GM21515 (cell line): ENCODE results near the gene ZNF805.
"Not testable (repeated sequence)": the region's sequence is repeated elsewhere in the genome, so short reads cannot be mapped to it uniquely, and the experiment has no call there.

Experiments
- ATAC-seq: cut with Tn5 transposase; IDR thresholded peaks from one replicate; pipeline ENCODE4 v1.9.1; 2021; ENCODE audit not compliant: unreplicated experiment

ZNF805 gene

DNA sequence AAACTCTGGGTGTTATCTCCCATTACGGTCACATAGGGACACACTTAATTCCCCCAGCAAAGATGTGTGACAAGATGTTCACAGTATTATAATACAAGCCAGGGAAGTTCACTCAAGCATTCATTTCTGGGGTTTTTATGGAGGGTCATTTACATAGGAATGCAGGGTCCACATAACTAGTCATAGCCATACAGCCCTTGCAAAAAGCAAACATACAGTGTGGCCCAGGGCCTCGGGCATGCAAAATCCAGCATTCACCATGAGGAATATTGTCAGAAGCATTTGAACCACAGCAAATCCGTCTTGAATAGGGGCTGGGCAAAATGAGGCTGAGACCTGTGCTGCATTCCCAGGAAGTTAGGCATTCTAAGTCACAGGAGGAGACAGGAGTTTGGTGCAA is 26.9 kb downstream of the ZNF805 start:
- ATAC-seq, result no peak

DNA sequence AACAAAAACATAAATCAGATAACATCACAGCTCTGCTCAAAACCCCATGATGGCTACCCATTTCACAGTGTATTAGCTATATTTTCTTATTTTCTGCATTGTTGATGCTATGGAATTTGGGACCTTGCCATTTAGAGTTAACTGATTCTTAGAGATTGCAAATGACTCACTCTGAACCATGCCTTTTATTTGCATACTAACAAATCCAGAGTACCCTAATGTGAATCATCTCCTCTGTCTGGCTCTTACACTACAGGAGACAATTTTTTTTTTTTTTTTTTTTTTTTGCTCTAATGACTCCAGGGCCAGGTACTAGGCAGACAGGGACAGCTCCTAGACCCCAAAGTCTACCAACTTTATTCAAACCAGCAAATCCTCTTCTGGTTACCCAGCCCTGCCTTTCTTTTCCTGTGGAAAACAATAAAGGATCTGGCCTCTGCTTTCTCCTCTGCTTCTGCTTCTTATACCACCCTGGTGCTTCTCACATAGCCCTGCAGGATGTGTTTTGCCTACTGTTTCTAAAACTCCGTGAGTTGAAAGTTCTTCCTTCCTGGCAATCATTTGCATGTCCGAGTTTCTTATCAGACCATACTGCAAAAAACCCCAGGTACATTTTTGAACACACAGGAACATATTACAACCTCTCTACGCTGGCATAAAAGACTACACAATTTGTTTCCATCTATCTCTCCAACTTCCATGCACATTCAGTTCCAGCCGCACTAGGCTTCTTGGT is 29.3 kb downstream of the ZNF805 start:
- ATAC-seq, result no peak

DNA sequence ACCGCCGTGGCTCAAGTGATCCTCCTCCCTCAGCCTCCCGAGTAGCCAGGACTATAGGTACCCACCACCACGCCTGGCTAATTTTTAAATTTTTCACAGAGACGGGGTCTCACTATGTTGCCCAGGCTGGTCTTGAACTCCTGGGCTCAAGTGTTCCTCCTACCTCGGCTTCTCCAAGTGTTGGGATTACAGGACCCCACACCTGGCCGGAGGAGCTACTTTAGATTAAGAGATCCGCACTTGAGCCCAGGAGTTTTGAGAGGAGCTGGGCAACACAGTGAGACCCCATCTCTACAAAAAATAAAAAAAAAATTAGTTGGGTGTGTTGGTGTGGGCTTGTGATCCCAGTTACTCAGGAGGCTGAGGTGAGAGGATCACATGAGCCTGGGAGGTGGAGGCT is 30.8 kb downstream of the ZNF805 start:
- no peak for ATAC-seq

DNA sequence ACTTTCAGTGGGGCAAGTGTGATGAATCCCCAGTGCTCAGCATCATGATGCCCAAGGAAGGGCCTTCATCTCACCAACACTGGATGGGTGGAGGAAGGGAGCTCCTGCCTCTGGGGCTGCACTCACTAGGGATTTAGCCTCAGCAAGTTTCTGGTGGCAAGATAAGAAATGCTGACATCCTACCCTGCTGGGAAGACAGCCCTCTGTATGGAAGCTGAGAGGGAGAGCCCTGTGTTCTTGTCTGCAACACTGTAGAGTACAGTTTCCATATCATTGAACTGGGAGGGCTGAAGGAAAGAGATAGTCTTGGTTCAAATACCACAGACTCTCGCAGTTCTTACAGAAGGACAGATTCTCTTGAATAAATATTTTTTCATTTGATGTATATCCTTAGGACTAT is 32.6 kb downstream of the ZNF805 start:
- ATAC-seq, result no peak

DNA sequence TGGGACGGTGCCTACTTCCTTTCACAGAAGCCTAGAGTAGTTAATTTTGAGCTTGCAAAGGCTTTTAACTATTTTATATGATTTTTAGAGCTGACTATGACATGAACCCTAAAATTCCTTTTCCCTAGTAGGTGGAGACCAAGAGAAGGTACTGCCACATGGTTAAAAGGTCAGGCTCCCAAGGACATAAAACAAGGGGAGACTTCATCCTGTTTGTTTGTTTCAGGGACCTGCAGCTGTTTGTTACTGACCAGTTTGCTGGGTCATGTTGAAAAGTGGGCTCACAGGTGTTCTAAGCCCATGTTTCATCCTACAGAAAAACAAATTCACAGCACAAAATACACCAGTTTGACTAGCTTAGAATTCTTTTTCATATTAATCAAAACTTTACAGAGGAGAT is 36.0 kb downstream of the ZNF805 start:
- ATAC-seq, result no peak

DNA sequence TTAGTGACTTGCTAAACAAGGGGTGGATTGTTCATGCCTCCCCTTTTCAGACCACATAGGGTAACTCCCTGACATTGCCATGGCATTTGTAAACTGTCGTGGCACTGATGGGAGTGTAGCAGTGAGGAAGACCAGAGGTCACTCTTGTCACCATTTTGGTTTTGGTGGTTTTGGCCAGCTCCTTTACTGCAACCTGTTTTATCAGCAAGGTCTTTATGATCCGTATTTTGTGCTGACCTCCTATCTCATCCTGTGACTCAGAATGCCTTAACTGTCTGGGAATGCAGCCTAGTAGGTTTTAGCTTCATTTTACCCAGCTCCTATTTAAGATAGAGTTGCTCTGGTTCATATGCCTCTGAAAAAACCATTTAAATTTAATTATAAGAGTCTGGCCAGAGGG is 38.0 kb downstream of the ZNF805 start:
- not testable (repeated sequence) for ATAC-seq

DNA sequence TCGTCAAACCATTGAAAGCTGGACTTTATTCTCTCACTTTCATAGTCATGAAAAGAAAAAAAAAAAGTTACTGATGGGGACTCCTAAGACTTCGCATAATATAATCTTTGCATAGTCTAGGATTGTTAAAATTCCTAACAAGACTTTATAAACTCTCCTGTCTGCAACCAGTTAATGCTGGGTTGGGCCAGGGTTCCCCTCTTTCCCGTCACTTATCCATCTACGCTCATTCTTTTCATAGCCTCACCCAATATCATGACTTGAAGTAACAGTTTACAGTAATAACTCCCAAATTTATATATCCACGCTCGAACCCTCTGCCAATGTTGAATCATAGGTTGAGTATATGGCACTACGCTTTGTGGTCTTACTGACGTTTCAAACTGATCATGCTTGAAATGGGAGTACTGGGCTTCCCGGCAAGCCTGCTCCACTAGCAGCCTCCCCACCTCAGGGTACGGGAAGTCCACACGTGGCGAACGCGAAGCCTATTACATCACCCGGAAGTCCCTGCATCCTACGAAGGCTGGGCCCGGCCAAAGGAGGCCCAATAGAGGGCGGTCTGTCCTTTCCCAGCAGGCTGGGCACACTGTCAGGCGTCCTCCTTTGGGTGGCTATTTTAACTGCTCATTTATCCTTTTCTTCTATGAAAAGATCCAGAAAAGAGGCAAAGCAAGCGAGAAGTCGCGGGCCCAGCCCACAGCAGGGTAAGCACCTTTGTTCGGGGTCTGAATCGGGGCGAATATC is 39.2 kb downstream of the ZNF805 start:
- peak; percentile 62 for ATAC-seq

DNA sequence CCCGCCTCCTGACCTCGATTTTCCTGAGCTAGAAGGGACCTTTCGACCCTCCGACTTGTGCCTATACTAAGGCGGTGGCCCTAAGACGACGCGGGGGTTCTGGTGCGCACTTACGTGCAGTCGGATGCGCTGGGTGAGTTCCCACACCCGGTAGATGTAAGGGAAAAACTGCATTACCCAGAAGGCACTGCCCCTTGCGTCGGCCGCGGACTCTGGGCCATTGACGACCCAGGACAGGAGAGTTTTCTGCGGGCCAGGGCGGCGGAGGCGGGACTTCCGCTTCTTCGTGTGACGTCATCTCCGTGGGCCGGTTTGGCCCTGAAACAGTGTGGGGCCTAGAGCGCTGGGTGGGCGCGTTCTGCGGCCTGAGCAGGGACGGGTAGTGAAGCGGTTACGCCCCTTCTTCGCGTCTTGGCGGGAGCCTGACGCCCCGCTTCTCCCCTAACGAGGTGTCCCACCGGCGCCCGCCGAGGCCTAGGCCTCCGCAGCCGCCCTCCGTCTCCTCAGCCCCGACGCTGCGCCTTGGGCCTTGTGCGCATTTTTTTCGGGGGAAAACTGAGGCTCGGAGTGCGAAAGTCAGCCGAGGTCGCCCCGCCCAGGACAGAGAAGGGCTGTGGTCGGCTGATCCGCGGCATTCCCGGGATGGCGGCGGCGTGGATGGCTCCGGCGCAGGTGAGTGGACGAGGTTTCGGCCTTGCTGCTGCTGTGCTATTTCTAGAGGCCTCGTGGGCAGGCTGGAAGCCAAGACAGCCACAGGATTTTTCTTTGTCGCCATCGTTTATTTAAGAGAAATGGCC is 39.9 kb downstream of the ZNF805 start, which contains the start of gene ZNF460:
Gene ZNF460, plus strand, starts transcription at position 321 of the 797 bp plus-strand sequence. Its CDS starts 322 bp downstream, at position 643.
- ATAC-seq, result peak; percentile 69

DNA sequence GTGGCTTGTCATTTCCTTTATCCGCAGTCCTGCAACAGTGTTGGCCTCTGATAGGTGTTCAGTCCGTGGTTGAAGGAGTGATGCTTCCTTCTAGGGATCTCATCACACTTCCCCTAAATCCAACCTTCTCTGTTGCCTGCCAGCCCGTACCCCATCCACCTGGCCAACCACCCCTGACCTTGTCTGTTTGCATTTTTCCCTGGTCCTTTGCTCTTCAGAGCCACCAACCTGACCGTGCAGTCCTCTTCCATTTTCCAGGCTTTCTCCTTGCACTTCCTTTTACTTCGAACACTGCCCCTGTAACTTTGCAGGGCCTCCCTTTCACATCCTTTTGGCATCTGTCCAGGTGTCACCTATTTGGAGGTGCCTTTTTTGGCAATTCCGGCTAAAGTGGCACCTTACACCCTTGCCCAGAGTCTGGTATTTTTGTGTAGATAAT is 40.5 kb downstream of the ZNF805 start:
- no peak for ATAC-seq

DNA sequence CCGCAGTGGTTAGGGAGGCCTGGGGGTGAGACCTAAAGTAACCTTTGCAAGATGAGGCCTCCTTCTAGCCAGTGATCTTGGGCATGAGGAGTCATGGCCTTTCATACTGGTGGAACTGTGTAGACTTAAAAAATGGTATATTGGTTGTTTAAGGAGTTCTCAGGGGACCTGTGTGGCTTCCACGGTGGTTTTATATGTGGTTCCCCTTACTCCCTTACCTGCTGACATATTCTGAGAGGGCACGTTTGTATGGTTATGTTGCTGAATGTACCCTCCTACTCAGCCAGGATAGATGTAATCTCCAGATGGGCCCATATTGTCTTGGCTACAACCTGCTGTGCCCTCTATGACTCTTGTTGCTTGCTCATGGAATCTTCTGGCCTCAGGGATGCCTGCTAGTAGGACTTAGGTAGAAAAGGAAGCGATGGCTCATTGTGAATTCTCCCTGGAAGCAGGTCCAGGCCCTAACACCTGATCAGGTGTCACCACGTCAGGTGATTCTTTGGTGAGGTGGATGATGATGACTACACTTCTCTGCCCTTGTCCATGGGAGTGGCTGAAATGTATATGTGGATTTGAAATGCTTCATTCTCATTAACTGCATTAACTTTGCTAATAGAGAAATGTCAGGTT is 41.7 kb downstream of the ZNF805 start:
- no peak for ATAC-seq

DNA sequence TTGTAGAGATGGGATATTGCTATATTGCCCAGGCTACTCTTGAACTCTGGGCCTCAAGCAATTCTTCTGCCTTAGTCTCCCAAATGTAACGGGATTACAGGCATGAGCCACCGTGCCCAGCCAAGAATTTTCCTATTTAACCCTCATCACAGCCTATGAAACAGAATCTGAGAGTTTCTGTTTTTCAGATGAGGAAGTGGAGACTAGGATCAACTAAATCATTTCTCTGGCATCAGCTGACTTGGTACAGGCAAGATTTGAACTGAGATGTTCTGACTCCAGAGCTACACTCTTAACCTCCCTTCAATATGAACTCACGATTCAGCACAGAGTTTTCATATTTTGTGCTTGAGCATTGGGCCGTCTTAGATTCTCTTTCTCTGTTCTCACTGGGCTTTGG is 47.9 kb downstream of the ZNF805 start:
- ATAC-seq, result no peak

DNA sequence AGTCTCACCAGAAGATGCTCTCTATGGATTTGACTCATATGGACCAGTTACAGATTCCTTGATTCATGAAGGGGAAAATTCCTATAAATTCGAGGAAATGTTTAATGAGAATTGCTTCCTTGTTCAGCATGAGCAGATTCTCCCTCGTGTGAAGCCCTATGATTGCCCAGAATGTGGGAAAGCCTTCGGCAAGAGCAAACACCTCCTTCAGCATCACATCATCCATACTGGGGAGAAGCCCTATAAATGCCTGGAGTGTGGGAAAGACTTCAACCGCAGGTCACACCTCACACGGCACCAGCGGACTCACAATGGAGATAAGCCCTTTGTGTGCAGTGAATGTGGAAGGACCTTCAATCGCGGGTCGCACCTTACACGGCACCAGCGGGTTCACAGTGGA is 50.5 kb downstream of the ZNF805 start:
- no peak for ATAC-seq

DNA sequence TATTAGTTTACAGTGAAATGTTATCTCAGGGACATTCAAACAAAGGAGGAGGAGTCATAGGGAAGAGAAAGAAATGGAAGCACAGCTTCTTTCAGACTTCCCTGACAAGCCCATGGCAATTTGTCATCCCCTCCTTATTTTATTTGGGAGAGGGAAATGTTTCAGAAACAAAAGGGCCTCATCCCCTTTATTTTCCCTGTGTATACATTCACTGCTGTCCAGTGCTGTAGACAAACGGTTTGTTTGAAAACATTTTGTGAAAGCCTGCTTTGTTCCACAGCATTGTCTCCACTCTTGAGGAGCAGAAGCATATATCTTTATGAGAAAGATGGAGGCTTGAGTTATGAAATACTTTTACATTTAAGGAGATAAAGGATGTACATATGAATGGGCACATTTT is 52.1 kb downstream of the ZNF805 start:
- no peak for ATAC-seq

DNA sequence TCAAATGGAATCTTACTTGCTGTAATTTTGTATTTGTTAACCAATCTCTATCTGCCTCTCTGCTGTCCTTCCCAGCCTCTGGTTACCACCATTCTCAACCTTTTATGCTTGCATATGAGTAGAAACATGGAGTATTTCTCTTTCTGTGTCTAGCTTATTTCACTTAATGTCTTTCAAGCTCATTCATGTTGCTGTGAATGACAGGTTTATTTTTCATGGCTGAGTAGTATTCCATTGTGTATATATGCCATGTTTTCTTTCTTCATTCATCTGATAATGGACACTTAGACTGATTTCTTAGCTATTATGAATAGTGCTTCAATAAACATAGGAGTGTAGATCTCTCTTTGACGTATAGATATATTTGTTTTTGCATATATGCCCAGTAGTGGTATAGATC is 53.3 kb downstream of the ZNF805 start:
- no peak for ATAC-seq

DNA sequence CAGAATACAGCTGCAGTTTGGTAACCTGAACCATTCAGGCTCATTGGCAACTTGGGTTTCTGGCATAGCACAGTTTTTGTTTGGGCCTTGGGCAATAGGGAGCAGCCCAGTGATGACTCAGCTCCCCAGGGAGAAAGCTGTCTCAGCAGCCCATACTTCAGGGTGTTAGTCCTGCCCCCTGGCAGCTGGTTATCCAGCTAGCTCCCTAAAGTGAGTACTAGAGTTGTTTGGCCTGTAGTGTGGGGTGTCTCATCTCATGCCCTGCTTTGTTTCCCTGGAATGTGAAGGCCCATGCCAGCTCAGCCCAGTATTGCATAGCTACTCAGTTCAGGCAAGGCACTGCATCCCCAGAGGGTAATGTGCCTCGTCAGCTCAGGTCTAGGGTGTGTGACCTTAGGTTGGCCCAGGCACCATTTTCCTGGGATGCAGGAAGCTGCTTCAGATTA is 61.6 kb downstream of the ZNF805 start:
- ATAC-seq, result no peak

DNA sequence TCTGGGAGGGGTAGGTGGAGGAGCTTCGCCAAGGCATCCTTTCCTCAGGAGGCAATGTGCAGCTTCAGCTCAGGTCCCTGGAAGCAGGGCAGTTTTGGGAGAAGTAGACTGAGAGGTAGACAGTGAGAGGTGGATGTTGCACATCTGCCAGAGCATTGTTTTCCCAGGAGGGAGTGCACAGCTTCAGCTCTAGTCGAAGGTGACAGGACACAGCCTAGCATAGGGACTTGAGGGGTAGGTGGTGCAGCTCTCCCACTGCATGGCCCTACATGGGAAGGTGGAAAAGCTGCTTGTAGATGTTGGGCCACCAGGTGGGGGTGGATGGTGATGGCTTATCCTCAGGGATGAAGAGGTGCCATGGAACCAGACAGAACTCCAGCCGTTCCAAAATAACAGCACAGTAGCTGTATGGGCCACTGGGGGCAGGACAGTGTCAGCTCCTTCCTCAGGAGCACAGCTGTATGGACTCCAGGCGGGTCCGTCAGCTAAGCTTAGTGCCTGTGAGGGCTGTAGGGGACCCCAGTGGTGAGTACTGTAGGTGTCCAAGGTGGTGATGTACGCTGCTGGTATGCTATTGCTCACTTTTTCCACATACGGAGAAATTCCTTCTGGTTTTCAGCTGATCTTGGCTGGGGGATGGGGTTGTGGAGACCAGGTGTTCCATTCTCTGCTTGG is 62.4 kb downstream of the ZNF805 start:
- ATAC-seq, result no peak
